GM12878 (cell line): ENCODE results near the gene DEXI. TPM values are rescaled to one million over a fixed set of nuclear protein-coding genes. Genes with fewer than 3 reads are reported as not detected.

ENCODE experiments used
- ATF2 ChIP-seq: IDR thresholded peaks from 2 replicates; pipeline ENCODE4 v1.6.1; 2012; ENCODE audit warnings: low read length, inconsistent platforms
- BHLHE40 ChIP-seq, 2 experiments: fragments of 450-650 bp in 1 of 2; IDR thresholded peaks; 2 replicates each; pipeline ENCODE4 v1.6.1; 2011 to 2017; ENCODE audit warnings: low read depth in 2 of 2, borderline replicate concordance in 1 of 2, improper control_type of control experiment in 1 of 2, low read length in 1 of 2, mild to moderate bottlenecking in 1 of 2
- EED ChIP-seq: sonication (generic); IDR thresholded peaks from 2 replicates; pipeline ENCODE4 v1.6.1; 2016; ENCODE audit warnings: antibody characterized with exemption, low read depth
- ETV6 ChIP-seq, 2 experiments: fragments of 450-650 bp in 1 of 2; IDR thresholded peaks in 1 of 2; conservative IDR thresholded peaks in 1 of 2; 2 replicates each; pipeline ENCODE4 v1.6.1; 2014; ENCODE audit warnings: antibody characterized with exemption in 1 of 2, borderline replicate concordance in 1 of 2, low read depth in 1 of 2, mild to moderate bottlenecking in 1 of 2, moderate library complexity in 1 of 2
- FOXK2 ChIP-seq: fragments of 450-650 bp; IDR thresholded peaks from 2 replicates; pipeline ENCODE4 v1.6.1; 2017; ENCODE audit warnings: mild to moderate bottlenecking, moderate library complexity
- IKZF1 ChIP-seq: fragments of 450-650 bp; conservative IDR thresholded peaks from 2 replicates; pipeline ENCODE4 v1.6.1; 2017; ENCODE audit warnings: antibody characterized with exemption, mild to moderate bottlenecking
- KLF5 ChIP-seq: fragments of 450-650 bp; IDR thresholded peaks from 2 replicates; pipeline ENCODE4 v1.6.1; 2014; ENCODE audit warnings: mild to moderate bottlenecking; ENCODE audit not compliant: partially characterized antibody
- MTA3 ChIP-seq: IDR thresholded peaks from 2 replicates; pipeline ENCODE4 v1.6.1; 2012; ENCODE audit warnings: low read length, inconsistent platforms, borderline replicate concordance
- MYC ChIP-seq: IDR thresholded peaks from 2 replicates; pipeline ENCODE4 v1.6.1; 2011; ENCODE audit warnings: mild to moderate bottlenecking, low read length, moderate library complexity, inconsistent platforms; ENCODE audit not compliant: insufficient read depth, insufficient replicate concordance, insufficient read length, severe bottlenecking
- NFIC ChIP-seq: IDR thresholded peaks from 2 replicates; pipeline ENCODE4 v1.6.1; 2012; ENCODE audit warnings: low read depth, mild to moderate bottlenecking, inconsistent platforms, low read length, moderate library complexity
- PKNOX1 ChIP-seq: fragments of 450-650 bp; IDR thresholded peaks from 2 replicates; pipeline ENCODE4 v1.6.1; 2016; ENCODE audit warnings: mild to moderate bottlenecking
- POLR2AphosphoS2 ChIP-seq: IDR thresholded peaks from 2 replicates; pipeline ENCODE4 v1.6.1; 2011; ENCODE audit warnings: low read depth, mild to moderate bottlenecking, low read length, improper control_type of control experiment, moderate library complexity
- RB1 ChIP-seq: fragments of 450-650 bp; formaldehyde crosslinking; IDR thresholded peaks from 2 replicates; pipeline ENCODE4 v1.6.1; 2017; ENCODE audit warnings: mild to moderate bottlenecking, borderline replicate concordance
- SIX5 ChIP-seq: IDR thresholded peaks from 2 replicates; pipeline ENCODE4 v1.6.1; 2011; ENCODE audit warnings: mild to moderate bottlenecking, low read depth, low read length, moderate library complexity; ENCODE audit not compliant: severe bottlenecking
- SP1 ChIP-seq: IDR thresholded peaks from one replicate; pipeline ENCODE4 v1.6.1; 2011; ENCODE audit warnings: low read depth, low read length
- SREBF1 ChIP-seq: IDR thresholded peaks from 2 replicates; pipeline ENCODE4 v1.6.1; 2012; ENCODE audit warnings: mild to moderate bottlenecking, low read length
- STAT3 ChIP-seq: IDR thresholded peaks from 2 replicates; pipeline ENCODE4 v1.6.1; 2011; ENCODE audit warnings: low read depth, low read length, improper control_type of control experiment
- SUZ12 ChIP-seq: fragments of 200-600 bp; sonication (generic); IDR thresholded peaks from one replicate; pipeline ENCODE4 v1.6.1; 2018; ENCODE audit warnings: antibody characterized with exemption, mild to moderate bottlenecking; ENCODE audit not compliant: unreplicated experiment
- TCF7 ChIP-seq: IDR thresholded peaks from 2 replicates; pipeline ENCODE4 v1.6.1; 2014; ENCODE audit warnings: antibody characterized with exemption, borderline replicate concordance
- ZSCAN29 ChIP-seq: fragments of 450-650 bp; IDR thresholded peaks from 2 replicates; pipeline ENCODE4 v1.6.1; 2017; ENCODE audit warnings: mild to moderate bottlenecking, moderate library complexity
- polyA plus RNA-seq, 11 experiments: library from polyadenylated mRNA; depleted of rRNA in 4 of 11; unstranded in 6 of 11; stranded (reverse) in 5 of 11; fragments of >200 nt; fragmentation: Nextera tagmentation in 4 of 11; fragmentation: Illumina TruSeq in 1 of 11; extraction: Ambion mirVana in 4 of 11; extraction: Trizol in 1 of 11; gene quantifications; 1 replicate in 1 of 11; 2 replicates in 10 of 11; pipeline versions ENCODE4 v1.2.1 to v1.2.3, GENCODE V29; 2011 to 2016; ENCODE audit warnings: inconsistent platforms in 2 of 11, missing spikeins in 2 of 11, low read depth in 1 of 11
- total RNA-seq, 4 experiments: library from RNA; depleted of rRNA in 3 of 4; stranded (reverse); fragments of >200 nt in 3 of 4; fragmentation: Illumina TruSeq in 1 of 4; extraction: Trizol in 1 of 4; gene quantifications; 2 replicates each; pipeline versions ENCODE4 v1.2.1 to v1.2.3, GENCODE V29; 2013 to 2021
- TF ChIP-seq, protein P1 (sequence below): fragments of 450-650 bp; IDR thresholded peaks from 2 replicates; pipeline ENCODE4 v1.6.1; 2017; ENCODE audit warnings: mild to moderate bottlenecking, low read depth, inconsistent platforms; ENCODE audit not compliant: poor library complexity, severe bottlenecking
- TF ChIP-seq, protein P2 (sequence below): fragments of 450-650 bp; IDR thresholded peaks from 2 replicates; pipeline ENCODE4 v1.6.1; 2014; ENCODE audit warnings: mild to moderate bottlenecking
- TF ChIP-seq, protein P3 (sequence below): IDR thresholded peaks from 2 replicates; pipeline ENCODE4 v1.6.1; 2011; ENCODE audit warnings: borderline replicate concordance, low read depth, mild to moderate bottlenecking, moderate library complexity, low read length; ENCODE audit not compliant: insufficient read depth, poor library complexity, severe bottlenecking

Gene DEXI
- total and polyA plus RNA-seq, 10 of the 15 experiments (the other 5 are each of a cell fraction or from before 2014, with no cell fraction given) = 1.4 to 26.3 (median 18.4) TPM

DNA sequence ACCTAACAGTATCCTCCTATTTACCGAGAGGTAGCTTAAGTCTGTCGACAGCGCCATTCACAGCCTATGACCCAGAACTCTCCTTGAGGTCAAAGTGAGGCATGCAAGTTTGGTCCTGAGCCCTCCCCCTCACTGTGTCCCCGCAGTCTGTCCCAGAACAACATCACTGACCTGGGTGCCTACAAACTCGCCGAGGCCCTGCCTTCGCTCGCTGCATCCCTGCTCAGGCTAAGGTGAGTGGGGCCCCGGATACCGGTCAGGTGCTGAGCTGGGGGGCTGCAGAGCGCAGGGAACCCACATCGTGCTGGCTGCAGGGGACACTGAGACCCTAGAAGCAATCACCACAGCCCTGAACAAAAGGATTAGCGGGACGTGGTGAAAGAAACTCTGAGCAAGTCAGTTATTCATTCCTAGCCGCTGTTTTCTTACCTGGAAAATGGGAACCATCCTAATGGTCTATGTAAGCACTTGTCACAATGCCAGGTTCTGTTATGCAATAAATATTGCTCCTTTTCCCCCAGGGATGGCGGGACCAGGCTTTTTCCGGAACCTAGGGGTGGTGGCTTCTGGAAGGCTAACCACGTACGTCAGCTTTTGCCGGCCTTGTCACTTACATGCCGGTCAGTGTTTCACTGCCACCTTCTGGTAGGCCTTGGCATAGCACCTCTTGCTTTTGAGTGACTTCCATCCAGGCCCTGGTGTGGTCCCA is 23.8 kb downstream of the DEXI start (continued):
- TF ChIP-seq, protein P1, sequence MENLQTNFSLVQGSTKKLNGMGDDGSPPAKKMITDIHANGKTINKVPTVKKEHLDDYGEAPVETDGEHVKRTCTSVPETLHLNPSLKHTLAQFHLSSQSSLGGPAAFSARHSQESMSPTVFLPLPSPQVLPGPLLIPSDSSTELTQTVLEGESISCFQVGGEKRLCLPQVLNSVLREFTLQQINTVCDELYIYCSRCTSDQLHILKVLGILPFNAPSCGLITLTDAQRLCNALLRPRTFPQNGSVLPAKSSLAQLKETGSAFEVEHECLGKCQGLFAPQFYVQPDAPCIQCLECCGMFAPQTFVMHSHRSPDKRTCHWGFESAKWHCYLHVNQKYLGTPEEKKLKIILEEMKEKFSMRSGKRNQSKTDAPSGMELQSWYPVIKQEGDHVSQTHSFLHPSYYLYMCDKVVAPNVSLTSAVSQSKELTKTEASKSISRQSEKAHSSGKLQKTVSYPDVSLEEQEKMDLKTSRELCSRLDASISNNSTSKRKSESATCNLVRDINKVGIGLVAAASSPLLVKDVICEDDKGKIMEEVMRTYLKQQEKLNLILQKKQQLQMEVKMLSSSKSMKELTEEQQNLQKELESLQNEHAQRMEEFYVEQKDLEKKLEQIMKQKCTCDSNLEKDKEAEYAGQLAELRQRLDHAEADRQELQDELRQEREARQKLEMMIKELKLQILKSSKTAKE = no peak
- TF ChIP-seq ZSCAN29 (no peak), POLR2AphosphoS2 (peak; percentile 46), FOXK2 (no peak), MYC (no peak), ETV6 (conservative IDR thresholded peaks at IDR 0.05 in 1 of 2, IDR thresholded peaks at IDR 0.05 in 1 of 2; ENCODE audit: borderline replicate concordance in 1 of 2, low read depth in 1 of 2) (no peak), STAT3 (no peak), SREBF1 (no peak), SIX5 (no peak), PKNOX1 (peak; percentile 83), SP1 (no peak), ATF2 (no peak), EED (peak; percentile 84), NFIC (no peak), KLF5 (no peak), IKZF1 (peak; percentile 76), MTA3 (no peak), RB1 (peak; percentile 60; the same call in 1 of the 2 replicates), BHLHE40 (IDR thresholded peaks at IDR 0.05; ENCODE audit: borderline replicate concordance in 1 of 2, low read depth in 2 of 2, low read length in 1 of 2) (0 out of 4 replicates have a peak, but pooled peaks of 1 of the 2 experiments have one; percentile 22), SUZ12 (no peak), TCF7 (no peak)
- TF ChIP-seq, protein P2, sequence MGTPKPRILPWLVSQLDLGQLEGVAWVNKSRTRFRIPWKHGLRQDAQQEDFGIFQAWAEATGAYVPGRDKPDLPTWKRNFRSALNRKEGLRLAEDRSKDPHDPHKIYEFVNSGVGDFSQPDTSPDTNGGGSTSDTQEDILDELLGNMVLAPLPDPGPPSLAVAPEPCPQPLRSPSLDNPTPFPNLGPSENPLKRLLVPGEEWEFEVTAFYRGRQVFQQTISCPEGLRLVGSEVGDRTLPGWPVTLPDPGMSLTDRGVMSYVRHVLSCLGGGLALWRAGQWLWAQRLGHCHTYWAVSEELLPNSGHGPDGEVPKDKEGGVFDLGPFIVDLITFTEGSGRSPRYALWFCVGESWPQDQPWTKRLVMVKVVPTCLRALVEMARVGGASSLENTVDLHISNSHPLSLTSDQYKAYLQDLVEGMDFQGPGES = no peak
- TF ChIP-seq, protein P3, sequence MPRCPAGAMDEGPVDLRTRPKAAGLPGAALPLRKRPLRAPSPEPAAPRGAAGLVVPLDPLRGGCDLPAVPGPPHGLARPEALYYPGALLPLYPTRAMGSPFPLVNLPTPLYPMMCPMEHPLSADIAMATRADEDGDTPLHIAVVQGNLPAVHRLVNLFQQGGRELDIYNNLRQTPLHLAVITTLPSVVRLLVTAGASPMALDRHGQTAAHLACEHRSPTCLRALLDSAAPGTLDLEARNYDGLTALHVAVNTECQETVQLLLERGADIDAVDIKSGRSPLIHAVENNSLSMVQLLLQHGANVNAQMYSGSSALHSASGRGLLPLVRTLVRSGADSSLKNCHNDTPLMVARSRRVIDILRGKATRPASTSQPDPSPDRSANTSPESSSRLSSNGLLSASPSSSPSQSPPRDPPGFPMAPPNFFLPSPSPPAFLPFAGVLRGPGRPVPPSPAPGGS = no peak
